ENCODE measurements around the gene VEGFC.

VEGFC gene

DNA sequence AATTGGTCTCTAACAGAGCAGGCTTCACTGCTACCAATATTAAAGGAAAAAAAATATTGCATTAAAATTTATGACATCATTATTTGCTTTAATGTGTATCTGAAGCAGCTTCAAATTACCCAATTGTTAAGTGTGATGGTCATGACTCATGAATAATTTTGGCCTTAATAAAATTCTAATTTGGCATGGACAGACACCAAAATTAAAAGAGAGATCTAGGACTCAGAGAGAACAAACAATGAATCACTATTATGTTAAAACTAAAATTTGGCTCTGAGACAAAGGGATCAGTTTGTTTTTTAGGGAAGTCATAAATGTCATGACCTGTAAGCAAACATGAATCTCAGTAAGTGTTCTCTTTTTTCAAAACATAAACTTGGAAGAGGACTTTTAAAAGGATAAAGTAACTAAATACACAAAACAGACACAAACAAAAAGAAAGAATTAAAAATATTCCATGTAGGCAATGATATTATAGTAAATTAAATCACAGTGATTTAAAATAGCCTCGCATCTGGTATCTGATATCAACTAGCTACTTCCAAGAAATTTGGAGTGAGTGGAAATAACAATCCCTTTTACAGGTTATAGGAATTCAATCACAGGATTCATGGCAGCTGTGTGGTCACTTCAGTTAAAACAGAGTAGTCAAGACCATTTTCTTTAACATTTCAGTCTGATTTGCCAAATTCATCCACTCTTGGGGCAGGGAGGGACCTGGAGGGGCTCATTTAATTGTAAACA is 11.6 kb downstream of the VEGFC start:
- Histone ChIP-seq H3K27me3 (ENCODE audit: insufficient read depth, poor library complexity, severe bottlenecking) (no peaks in the 10 kb centered on the region), H3K4me3 (replicated peaks; ENCODE audit: insufficient read depth, low read length) (no peak overlapping the region), H3K27ac (replicated peaks) (no peak overlapping the region)
- no peak for TF ChIP-seq REST (IDR thresholded peaks at IDR 0.05; ENCODE audit: insufficient replicate concordance, low read depth)
- TF ChIP-seq POLR2AphosphoS5 (IDR thresholded peaks at IDR 0.05; ENCODE audit: low read depth) = no peak
- TF ChIP-seq GABPA (IDR thresholded peaks at IDR 0.05; ENCODE audit: low read depth) = no peak
- TF ChIP-seq CTCF (IDR thresholded peaks at IDR 0.05; ENCODE audit: insufficient read depth, low read length) = no peak
- no peak for TF ChIP-seq SPI1 (IDR thresholded peaks at IDR 0.05; ENCODE audit: borderline replicate concordance, low read depth)
- no peak for DNase-seq (ENCODE audit: low read depth in 1 of 2, low spot score in 1 of 2)

DNA sequence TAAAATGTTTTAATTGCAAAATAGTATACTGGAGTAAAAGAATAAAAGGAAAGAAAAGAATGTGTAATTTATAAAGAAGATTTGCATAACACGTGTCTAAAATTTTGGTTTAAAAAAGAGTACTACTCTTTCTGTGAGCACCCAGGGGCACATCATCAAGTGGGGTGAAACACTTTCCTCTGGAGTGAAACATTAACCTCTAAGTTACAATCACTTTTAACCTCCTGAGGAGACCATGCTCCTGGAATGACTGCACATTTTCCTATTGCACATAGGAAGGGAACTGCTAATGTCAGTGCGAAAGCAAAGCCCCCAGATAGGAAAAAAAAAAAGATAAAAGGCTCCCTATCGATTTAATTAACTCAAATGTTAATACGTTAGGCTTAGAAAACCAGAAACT is 13.3 kb downstream of the VEGFC start:
- TF ChIP-seq REST (IDR thresholded peaks at IDR 0.05; ENCODE audit: insufficient replicate concordance, low read depth) = no peak
- no peak for TF ChIP-seq SPI1 (IDR thresholded peaks at IDR 0.05; ENCODE audit: borderline replicate concordance, low read depth)
- no peak for TF ChIP-seq CTCF (IDR thresholded peaks at IDR 0.05; ENCODE audit: insufficient read depth, low read length)
- TF ChIP-seq POLR2AphosphoS5 (IDR thresholded peaks at IDR 0.05; ENCODE audit: low read depth) = no peak
- no peak for TF ChIP-seq GABPA (IDR thresholded peaks at IDR 0.05; ENCODE audit: low read depth)
- no peak for DNase-seq (ENCODE audit: low read depth in 1 of 2, low spot score in 1 of 2)
- no peaks in the 10 kb centered on the region for H3K27me3 ChIP-seq (ENCODE audit: insufficient read depth, poor library complexity, severe bottlenecking)
- H3K4me3 ChIP-seq (replicated peaks; ENCODE audit: insufficient read depth, low read length) = no peak overlapping the region
- no peak overlapping the region for H3K27ac ChIP-seq (replicated peaks)

GRCh38 chr4:176778491-176778890 is 14.2 kb downstream of the VEGFC start:
- DNase-seq (ENCODE audit: low read depth in 1 of 2, low spot score in 1 of 2) = no peak
- H3K27me3 ChIP-seq (ENCODE audit: insufficient read depth, poor library complexity, severe bottlenecking) = no peaks in the 10 kb centered on the region
- H3K27ac ChIP-seq (replicated peaks) = no peak overlapping the region
- no peak for TF ChIP-seq REST (IDR thresholded peaks at IDR 0.05; ENCODE audit: insufficient replicate concordance, low read depth)
- no peak overlapping the region for H3K4me3 ChIP-seq (replicated peaks; ENCODE audit: insufficient read depth, low read length)
